Ureter (tissue), 1 donor: ENCODE data around the gene NAPA. TPM values are rescaled to one million over a fixed set of nuclear protein-coding genes. Genes with fewer than 3 reads are reported as not detected.
"Not testable (repeated sequence)": the region's sequence is repeated elsewhere in the genome, so short reads cannot be mapped to it uniquely, and the experiment has no call there.

ENCODE experiments used
- DNase-seq: peaks from one replicate; pipeline ENCODE4 v3.0.0-alpha.2; 2020; ENCODE audit warnings: low spot score
- total RNA-seq: library from RNA; stranded (reverse); gene quantifications from one replicate; pipeline ENCODE4 v1.2.4, GENCODE V29; 2023
- donor health status: DM: yes; HTN: yes; CAD: no.

The NAPA gene
- total RNA-seq, 1 donor from 2014 or later: 158 TPM

GRCh38 chr19:47486220-47486619, 28.6 kb downstream of the NAPA start:
- not testable (repeated sequence) for DNase-seq

GRCh38 chr19:47485210-47485609, 29.7 kb downstream of the NAPA start:
- DNase-seq: no peak

- DNase-seq: peak; percentile 87
Measured at GRCh38 chr19:47483800-47484690, 30.8 kb downstream of the NAPA start, which contains the start of gene KPTN. Gene KPTN (minus strand): TSS chr19:47484219. CDS start chr19:47484160, 59 bp downstream.

DNA sequence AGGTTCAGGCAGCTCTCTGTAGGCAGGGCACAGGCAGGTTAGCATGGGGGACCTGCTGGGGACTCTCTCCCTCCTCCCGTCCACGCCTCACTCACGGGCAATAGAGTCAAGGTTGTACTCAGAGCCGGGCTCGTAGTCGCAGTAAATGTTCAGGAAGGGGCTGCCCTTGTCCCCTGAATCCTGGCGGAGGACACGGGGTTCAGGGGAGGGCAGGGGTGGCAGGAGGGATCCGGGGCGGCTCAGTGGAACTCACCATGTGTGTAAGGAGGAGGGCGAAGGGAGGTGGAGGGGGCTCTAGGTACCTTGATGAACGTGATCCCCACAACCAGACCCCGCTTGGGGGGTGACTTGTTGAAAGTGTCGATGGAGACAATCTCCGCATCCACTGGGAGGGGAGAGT, 31.7 kb downstream of the NAPA start:
- no peak for DNase-seq

- no peak for DNase-seq
Measured at GRCh38 chr19:47481460-47482052, 33.3 kb downstream of the NAPA start.

DNA sequence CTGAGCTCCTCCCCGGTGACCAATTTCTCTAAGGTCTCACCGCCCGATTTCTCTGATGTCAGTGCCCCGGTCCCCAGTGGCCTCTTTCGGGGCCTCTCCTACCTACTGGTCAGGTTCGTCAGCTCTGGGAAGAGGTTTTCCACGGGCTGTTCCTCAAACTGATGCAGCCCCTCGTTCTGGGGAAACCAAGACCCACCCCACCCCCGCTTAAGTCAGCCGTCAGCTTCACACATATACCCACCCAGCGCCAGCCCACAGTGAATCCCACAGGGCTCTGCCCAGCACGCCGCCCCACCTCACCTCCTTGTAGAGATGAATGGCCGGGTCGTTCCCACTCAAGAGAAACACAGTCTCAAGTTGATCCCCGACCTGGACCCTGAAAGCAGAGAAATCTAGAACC, 34.2 kb downstream of the NAPA start:
- DNase-seq: no peak

DNA sequence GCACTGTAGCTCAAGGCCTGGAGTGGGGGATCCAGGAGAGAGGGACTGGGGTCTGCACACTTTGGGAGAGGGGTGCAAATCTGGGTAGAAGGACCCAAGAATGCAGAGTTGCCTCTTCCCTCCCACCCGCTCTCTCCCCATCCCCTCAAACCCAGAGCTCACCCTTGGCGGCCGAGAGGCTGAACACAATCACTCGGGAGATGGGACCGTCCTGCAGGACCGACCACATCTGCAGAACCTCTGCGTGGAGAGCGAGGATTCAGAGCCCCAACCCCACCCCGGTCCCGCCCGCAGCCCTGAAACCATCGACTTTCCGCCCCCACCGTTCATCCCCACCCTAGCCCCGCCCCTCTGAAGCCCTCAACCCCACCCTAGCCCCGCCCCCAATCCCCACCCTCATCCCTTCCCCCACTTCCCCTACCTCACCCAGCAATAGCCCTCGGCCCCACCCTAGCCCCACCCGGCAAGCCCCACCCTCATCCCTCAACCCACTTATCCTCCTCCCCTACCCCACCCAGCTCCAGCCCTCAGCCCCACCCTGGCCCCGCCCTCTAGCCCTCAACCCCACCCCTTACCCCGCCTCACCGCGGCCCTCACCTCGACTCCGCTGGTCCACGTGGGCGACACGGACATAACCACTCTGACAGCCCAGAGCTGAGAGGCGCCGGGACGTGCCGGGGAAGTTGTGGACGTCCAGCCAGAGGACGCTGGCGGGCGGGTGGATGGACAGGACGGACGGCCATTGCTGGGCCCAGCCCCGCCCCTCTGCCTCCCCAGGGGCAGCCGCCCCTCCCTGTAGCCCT, 35.0 kb downstream of the NAPA start:
- no peak for DNase-seq

- DNase-seq: no peak
Measured at GRCh38 chr19:47476438-47476972, 38.4 kb downstream of the NAPA start.

- no peak for DNase-seq
Measured at GRCh38 chr19:47475465-47475864, 39.4 kb downstream of the NAPA start.

DNA sequence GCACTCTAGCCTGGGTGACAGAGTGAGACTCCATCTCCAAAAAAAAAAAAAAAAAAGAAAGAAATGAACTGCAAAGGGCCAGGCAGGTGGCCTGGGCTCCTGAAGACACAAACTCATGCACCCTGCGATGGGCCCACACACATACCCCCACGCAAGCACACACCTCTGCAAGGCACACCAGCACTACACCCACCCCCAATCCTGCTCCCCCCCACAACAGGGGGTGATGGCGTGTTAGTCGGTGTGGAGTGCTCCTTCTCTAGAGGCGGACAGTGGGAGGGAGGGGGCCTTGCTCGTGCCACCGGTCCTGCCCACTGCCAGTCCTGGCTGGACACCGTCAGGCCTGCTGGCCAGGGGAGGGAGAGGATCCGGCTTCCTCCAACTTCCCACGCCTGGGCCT, 41.5 kb downstream of the NAPA start:
- DNase-seq: no peak

DNA sequence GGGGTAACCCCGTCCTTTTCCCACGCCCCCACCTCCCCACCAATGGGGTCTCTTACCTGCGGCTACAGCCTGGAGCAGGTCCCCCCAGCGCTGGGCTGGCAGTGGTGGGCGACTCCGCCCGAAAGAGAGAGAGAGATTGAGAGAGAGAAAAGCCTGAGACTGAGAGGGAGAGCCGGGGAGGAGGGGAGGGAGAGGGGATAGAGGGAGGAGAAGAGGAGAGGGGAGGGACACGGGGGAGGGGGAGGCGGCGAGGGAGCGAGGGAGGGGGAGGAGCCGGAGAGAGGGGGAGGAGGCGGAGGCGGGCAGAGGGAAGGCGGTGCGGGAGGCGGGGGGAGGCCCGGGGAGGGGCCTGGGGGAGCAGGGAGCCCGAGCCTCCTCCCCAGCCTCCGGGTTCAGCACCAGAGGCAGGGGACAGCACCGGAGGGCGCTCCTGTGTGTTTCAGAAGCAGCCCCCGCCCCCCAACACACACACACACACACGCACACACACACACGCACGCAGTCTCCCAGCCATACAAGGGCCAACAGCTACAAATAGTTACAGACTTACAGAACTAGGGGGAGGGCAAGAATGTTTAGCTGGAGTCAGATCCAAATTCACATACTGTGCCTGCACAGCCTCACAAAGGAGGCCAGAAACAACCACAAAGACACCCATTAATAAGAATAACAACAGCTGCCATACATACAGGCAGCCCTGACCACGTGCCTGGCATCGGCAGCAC, 43.0 kb downstream of the NAPA start, which contains the start of gene SLC8A2:
SLC8A2 (minus strand) TSS at position 161 of the 725 bp plus-strand sequence. CDS start 5,490 bp downstream, outside the sequence.
- DNase-seq: peak; percentile 73

DNA sequence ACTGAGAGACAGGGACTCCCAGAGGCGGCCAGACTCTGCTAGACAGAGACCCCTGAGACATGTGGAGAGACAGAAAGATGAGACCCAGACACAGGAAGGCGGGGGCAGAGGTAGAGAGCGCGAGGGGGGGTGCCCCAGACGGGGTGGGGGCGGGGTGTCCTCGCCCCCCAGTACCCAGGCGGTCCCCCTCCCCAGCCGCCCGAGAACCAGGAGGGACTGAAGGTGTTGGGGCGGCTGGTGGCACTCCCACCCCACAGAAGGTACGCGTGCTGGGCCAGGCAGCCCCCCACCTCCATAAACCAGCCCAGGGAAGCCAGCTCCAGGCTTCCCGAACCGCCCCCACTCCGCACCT, 43.5 kb downstream of the NAPA start:
- no peak for DNase-seq

GRCh38 chr19:47470447-47471195, 44.2 kb downstream of the NAPA start:
- DNase-seq: no peak

DNA sequence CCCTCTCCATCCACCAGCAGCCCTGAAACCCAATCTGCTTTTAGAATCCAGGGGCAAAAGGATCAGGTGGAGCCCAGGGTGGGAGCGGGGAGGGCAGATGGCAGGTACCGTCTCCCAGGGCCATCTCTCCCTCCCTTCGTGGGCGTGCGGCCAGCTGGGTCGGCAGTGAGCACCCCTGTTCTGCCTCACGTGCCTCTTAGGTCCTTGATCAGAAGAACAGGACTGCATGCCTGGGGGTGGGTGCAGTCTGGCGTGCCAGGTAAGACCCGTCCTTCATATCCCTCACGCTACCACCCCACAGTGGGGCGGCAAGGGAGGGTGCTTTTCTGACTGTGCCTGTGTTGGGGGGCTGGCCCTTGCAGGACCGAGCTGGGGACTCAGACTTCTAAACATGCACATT, 45.1 kb downstream of the NAPA start:
- no peak for DNase-seq

GRCh38 chr19:47469363-47469700, 45.5 kb downstream of the NAPA start:
- no peak for DNase-seq

DNA sequence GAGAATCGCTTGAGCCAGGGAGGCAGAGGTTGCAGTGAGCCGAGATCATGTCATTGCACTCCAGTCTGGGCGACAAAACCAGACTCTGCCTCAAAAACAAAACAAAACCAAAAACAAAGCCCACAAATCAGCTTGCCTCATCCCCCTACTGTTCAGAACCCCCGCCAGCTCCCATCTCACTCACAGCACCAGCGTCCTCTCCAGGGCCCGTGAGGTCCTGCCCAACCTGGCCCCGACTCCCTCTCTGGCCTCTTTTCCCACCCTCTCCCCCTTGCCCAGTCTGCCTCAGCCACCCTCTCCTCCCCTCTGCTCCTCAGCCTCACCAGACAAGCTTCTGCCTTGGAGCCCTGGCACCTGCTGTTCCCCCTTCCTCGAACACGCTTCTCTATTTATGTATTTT, 46.9 kb downstream of the NAPA start:
- no peak for DNase-seq

GRCh38 chr19:47465957-47466356, 48.9 kb downstream of the NAPA start:
- no peak for DNase-seq

DNA sequence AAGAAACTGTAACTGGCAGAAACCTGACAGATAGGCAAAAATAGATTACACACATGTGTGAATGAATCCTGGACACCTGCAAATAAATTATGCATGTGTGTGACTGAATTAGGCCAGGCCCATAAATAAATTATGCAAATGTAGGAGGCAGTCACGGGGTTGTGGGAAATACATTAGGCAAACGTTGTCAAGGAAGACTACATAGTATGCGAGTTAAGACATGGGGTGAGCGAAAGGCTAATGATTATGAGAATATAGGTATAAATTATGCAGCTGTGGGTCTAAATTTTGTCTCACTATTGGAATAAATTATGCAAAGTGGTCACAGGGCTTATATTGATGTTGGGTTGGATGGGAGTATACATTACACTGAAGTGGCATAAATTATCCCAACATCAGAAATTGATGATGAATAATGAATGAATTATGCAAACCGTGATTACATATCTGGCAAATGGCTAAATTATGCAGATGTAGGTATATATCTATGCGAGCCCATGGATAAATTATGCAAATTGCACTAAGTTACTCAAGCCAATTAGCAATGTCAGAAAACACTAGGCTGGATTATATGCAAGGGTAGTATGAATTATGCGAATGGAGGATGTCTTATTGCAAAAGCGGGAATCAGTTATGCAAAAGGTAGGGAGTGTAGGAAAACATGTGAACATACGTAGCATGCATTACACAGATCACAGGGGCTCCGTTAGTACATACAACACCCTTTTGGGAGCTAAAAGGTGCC, 50.0 kb downstream of the NAPA start:
- no peak for DNase-seq

GRCh38 chr19:47461876-47462275, 53.0 kb downstream of the NAPA start:
- no peak for DNase-seq

GRCh38 chr19:47459477-47459876, 55.4 kb downstream of the NAPA start:
- DNase-seq: no peak
